HEK293T (cell line): ENCODE results near the gene ORC1.

Experiments
- BHLHE40 ChIP-seq: fragments of 450-650 bp; IDR thresholded peaks from 2 replicates; pipeline ENCODE4 v1.6.1; 2016; ENCODE audit warnings: mild to moderate bottlenecking, moderate library complexity, borderline replicate concordance
- CTBP1 ChIP-seq: fragments of 450-650 bp; IDR thresholded peaks from 2 replicates; pipeline ENCODE4 v1.6.1; 2016; ENCODE audit warnings: borderline replicate concordance
- ELF4 ChIP-seq: fragments of 450-650 bp; IDR thresholded peaks from 2 replicates; pipeline ENCODE4 v1.6.1; 2017; ENCODE audit warnings: antibody characterized with exemption
- FOXA1 ChIP-seq: fragments of 450-650 bp; IDR thresholded peaks from 2 replicates; pipeline ENCODE4 v1.6.1; 2016; ENCODE audit warnings: mild to moderate bottlenecking
- FOXK2 ChIP-seq: fragments of 450-650 bp; IDR thresholded peaks from 2 replicates; pipeline ENCODE4 v1.6.1; 2016; ENCODE audit warnings: mild to moderate bottlenecking
- FOXM1 ChIP-seq: fragments of 450-650 bp; IDR thresholded peaks from 2 replicates; pipeline ENCODE4 v1.6.1; 2017; ENCODE audit warnings: mild to moderate bottlenecking, borderline replicate concordance
- NFRKB ChIP-seq: fragments of 450-650 bp; IDR thresholded peaks from 2 replicates; pipeline ENCODE4 v1.6.1; 2016; ENCODE audit warnings: mild to moderate bottlenecking, moderate library complexity
- PKNOX1 ChIP-seq: fragments of 450-650 bp; IDR thresholded peaks from 2 replicates; pipeline ENCODE4 v1.6.1; 2016
- SP1 ChIP-seq: fragments of 450-650 bp; IDR thresholded peaks from 2 replicates; pipeline ENCODE4 v1.6.1; 2017
- SUZ12 ChIP-seq: fragments of 450-650 bp; IDR thresholded peaks from 2 replicates; pipeline ENCODE4 v1.6.1; 2016; ENCODE audit warnings: mild to moderate bottlenecking
- TARDBP ChIP-seq: fragments of 450-650 bp; IDR thresholded peaks from 2 replicates; pipeline ENCODE4 v1.6.1; 2016
- ZNF384 ChIP-seq: fragments of 450-650 bp; IDR thresholded peaks from 2 replicates; pipeline ENCODE4 v1.6.1; 2016

- no peak for TF ChIP-seq FOXK2
- TF ChIP-seq BHLHE40: no peak
- TF ChIP-seq ELF4: no peak
- no peak for TF ChIP-seq CTBP1
- TF ChIP-seq PKNOX1: no peak
- no peak for TF ChIP-seq FOXM1
- TF ChIP-seq NFRKB: no peak
- no peak for TF ChIP-seq ZNF384
- no peak for TF ChIP-seq FOXA1
- TF ChIP-seq SUZ12: no peak
- TF ChIP-seq TARDBP: no peak
- no peak for TF ChIP-seq SP1
Measured at GRCh38 chr1:52436817-52437216, 32.6 kb upstream of the ORC1 start.
